LNCAP (cell line): ENCODE results near the gene F10.

Experiments
- CTCF ChIP-seq: fragments of 450-650 bp; IDR thresholded peaks from 2 replicates; pipeline ENCODE4 v1.5.1; 2017; ENCODE audit warnings: mild to moderate bottlenecking

The F10 gene

DNA sequence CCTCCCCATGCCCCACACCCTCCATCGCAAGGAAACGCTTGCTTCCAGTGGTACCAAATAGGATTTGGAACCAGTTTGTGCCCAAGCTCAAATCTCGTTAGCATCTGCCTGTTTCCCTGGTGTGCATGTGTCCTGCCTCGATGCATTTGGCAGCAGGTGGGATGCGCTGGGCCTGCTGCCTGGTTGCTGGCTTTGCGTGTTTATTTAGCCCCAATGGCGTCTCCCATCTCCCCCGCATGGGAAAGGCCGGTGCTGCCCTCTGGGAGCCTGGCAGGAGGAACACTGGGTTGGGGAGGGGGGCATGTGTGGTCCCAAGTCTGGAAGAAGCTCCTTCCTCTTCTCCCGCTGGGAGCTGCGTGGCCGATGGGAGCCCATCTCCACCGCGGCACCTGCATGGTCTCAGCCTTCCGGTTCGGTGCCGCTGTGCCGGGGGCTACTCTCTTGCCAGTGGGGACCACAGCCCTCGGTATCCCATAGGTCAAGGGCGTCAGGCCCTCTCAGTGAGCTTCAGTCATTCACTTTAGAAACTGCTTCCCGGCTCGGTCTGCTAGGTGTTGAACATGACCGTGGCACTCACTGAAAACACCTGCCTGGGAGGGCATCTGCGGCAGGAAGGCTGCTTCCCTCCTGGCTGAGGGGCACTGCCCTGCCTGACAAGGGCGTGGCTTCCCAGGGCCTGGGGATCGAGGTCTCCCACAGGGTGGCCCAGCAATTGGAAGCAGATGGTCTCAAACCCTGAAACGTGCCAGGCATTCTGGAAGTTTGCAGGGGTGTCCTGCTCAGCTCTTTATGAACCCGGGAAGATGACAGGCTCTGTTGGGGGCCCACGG, 28.8 kb upstream of the F10 start:
- no peak for TF ChIP-seq CTCF

GRCh38 chr13:113094410-113094800, 28.2 kb upstream of the F10 start:
- no peak for TF ChIP-seq CTCF

DNA sequence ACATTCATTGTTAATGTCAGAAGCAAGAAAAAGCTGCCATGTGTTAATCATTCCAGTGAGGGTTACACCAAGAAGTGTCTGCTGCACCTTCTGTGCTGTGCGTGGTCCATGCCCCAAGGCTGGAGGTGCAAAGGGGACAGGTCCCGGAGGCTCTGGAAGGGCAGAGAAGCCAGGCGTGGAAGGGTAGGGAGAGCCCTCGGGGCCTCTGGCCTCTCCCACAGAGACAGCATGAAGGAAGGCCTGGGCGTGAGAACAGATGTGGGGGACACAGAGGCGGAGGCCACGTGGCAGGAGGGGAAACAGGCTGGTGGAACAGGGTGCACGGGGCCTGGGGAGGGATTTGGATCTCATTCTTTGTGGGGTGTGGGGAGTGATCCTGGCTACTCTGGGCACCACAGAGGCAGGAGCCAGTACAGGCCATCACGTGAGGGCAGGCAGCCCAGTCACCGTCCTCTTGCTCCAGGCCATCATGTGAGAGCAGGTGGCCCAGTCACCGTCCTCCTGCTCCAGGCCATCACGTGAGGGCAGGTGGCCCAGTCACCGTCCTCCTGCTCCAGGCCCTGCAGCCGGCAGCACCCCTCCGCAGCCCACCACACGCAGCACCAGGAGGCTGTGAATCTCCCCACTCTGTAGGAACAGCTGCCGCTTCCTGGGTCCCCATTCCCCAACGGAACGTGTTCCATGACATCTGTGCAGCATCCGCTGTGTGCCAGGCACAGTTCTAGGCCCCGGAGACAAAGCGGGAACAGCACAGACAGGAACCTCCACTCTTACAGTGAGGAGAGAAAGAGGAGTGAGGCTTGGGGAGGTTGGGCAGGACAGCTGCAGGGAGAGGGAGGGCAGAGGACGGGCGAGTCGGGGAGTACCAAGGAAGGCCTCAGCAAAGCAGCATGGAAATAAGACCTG, 27.2 kb upstream of the F10 start:
- no peak for TF ChIP-seq CTCF

DNA sequence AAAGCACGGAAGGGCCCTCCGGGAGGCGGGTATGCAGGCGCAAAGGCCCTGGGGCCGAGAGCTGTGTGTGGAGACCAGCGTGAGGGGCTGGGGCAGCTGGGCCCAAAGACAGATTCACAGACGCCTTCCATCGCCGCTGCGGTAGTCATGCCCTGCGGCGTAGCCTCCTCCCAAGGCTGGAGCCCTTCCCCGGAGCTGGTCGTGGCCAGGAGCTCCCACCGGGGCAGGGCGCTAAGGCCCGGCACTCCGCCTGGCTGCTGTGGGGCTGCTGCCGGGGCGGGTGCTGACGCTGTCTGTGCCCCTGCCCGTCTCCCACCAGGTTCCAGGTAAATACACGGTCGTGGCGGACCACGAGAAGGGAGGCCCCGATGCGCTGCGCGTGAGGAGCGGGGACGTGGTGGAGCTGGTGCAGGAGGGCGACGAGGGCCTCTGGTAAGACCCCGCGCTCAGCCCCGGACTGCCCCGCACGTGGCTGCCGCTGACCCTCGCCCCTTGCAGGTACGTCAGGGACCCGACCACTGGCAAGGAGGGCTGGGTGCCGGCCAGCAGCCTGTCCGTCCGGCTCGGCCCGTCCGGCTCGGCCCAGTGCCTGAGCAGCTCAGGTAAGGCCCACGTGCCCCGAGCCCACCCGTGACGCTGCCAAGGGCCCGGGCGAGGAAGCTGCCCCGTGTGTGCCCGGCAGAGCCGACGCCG, 26.4 kb upstream of the F10 start:
- TF ChIP-seq CTCF, result no peak

DNA sequence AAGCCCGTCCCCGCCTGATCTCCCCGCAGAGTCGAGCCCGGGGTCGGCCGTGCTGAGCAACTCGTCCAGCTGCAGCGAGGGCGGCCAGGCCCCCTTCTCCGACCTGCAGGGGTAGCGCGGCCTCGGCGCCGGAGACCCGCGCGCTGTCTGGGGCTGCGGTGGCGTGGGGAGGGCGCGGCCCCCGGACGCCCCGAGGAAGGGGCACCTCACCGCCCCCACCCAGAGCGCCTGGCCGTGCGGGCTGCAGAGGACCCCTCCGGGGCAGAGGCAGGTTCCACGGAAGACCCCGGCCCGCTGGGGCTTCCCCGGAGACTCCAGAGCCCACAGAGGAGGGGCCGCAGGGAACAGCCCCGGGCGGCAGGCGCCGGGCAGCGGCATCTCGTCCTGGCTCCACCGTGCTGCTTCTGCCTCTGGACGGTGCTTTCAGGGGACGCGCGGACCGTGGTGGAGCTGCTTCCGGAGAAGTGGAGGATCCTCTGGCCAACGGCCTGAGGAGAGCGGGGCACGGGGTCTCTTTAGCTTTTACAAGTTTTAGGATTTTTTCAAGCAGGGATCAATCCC, 25.8 kb upstream of the F10 start:
- no peak for TF ChIP-seq CTCF

DNA sequence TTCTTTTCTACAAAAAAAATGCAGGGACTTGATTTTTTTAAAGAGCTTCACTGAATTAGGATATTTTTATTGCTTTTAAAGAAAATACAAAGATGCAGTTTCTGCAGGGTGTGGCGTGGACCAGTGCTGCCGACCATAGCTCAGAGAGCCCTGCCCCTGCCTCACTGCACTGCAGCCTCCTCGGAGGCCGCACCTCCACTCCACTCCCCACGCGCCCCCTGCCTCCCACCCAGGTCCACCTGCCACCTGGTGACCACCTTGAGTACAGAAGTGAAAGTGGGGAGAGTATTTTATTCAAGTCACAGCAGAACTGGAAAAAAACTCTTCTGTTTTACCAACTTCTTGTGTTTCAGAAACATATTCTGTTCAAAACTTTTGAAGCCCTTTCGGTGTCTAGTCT, 24.9 kb upstream of the F10 start:
- TF ChIP-seq CTCF, result no peak

DNA sequence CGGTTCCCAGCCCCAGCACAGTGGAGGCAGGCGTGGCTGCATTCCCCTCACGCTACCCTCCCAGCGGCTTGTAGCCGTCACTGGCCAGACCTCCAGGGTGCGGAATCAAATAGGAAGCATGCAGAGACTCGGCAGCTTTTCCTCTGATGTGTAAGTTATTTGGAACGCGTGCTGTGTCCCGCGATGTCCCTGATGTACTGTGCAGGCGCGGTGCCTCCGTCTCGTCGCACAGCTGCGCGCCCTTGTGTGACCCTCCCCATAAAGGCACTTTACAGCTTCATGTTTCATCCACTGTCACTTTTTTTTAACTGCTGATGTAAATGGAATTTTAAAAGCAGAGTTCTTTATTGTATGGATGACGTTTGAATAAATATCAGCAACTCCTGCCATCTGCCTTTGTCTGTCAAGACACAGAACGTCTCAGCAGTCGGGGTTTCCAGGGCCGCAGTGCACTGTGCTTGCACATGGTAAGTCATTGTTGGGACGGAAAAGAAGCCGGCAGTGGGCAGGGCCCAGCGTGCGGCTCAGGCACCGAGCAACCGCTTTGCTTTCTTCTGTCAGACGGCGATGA, 24.4 kb upstream of the F10 start:
- no peak for TF ChIP-seq CTCF
